Adrenal gland (tissue), 5 donors: ENCODE results near the gene KRT1.

Source experiments
- CTCF ChIP-seq, 6 experiments: fragments of 450-650 bp in 4 of 6; fragments of 200-600 bp in 2 of 6; sonication (generic) in 1 of 6; IDR thresholded peaks; 1 replicate in 5 of 6; 2 replicates in 1 of 6; pipeline versions ENCODE4 v1.5.1 to v1.8.0; 2016 to 2021; ENCODE audit warnings: antibody characterized with exemption in 6 of 6, mild to moderate bottlenecking in 2 of 6, moderate library complexity in 1 of 6
- POLR2A ChIP-seq, 2 donors: fragments of 450-650 bp; IDR thresholded peaks; one replicate each; pipeline ENCODE4 v1.6.1; 2017; ENCODE audit warnings: antibody characterized with exemption in 2 of 2, mild to moderate bottlenecking in 2 of 2, moderate library complexity in 1 of 2
- donor health status: DM: no; HTN: no; CAD: no.

DNA sequence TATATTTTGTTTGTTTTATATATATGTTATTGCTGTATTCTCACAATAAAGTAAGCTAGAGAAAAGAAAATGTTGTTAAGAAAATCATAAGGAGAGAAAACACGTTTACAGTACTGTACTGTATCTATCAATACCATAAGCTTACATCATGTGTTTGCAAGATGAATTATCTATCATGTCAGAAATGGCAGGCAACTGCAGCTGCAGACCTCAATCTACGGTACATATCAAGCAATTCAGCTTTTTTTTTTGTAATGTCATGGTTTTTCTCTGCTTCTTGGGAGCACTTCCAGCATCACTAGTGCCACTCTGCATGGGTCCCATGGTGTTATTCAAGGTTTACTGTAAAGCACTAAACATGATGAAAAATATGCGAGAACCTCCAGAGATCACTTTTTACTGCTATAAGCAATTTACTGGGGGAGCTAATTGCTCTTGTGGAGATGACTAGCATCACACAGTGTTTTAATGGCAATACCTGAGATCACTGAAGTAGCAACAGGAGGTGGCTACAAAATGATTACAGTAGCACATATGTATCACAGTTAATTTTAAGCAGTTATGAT, 19.2 kb downstream of the KRT1 start:
- no peak for TF ChIP-seq CTCF (IDR thresholded peaks at IDR 0.05)
- TF ChIP-seq POLR2A (IDR thresholded peaks at IDR 0.05), result no peak
